ENCODE results near the gene CCDC91.
"Not testable (repeated sequence)": the region's sequence is repeated elsewhere in the genome, so short reads cannot be mapped to it uniquely, and the experiment has no call there.

CCDC91 gene

GRCh38 chr12:28242129-28242495 is 51.9 kb downstream of the CCDC91 start:
- no peaks in the 10 kb centered on the region for H3K36me3 Mint-ChIP-seq (ENCODE audit: insufficient read depth)
- H3K4me3 Mint-ChIP-seq: no peak overlapping the region
- no peak overlapping the region for H3K27ac Mint-ChIP-seq (ENCODE audit: low read depth)
- ATAC-seq (replicated peaks; ENCODE audit: extremely low read depth, poor library complexity, severe bottlenecking): no peak
- H3K27me3 Mint-ChIP-seq: no peaks in the 10 kb centered on the region
- H3K4me1 Mint-ChIP-seq: peaks cover 22% of the 10 kb centered on the region
- no peaks in the 10 kb centered on the region for H3K9me3 Mint-ChIP-seq
- no peak for DNase-seq (ENCODE audit: low spot score in 2 of 2)

GRCh38 chr12:28242496-28243309 is 52.4 kb downstream of the CCDC91 start:
- no peak for DNase-seq (ENCODE audit: low spot score in 2 of 2)
- ATAC-seq (replicated peaks; ENCODE audit: extremely low read depth, poor library complexity, severe bottlenecking): no peak
- no peaks in the 10 kb centered on the region for H3K36me3 Mint-ChIP-seq (ENCODE audit: insufficient read depth)
- no peaks in the 10 kb centered on the region for H3K27me3 Mint-ChIP-seq
- H3K4me1 Mint-ChIP-seq: peaks cover 28% of the 10 kb centered on the region
- H3K27ac Mint-ChIP-seq (ENCODE audit: low read depth): no peak overlapping the region
- H3K4me3 Mint-ChIP-seq: no peak overlapping the region
- H3K9me3 Mint-ChIP-seq: no peaks in the 10 kb centered on the region

- Mint-ChIP-seq H3K27ac (ENCODE audit: low read depth) (no peak overlapping the region), H3K9me3 (no peaks in the 10 kb centered on the region), H3K27me3 (no peaks in the 10 kb centered on the region), H3K36me3 (ENCODE audit: insufficient read depth) (no peaks in the 10 kb centered on the region), H3K4me1 (peaks cover 34% of the 10 kb centered on the region), H3K4me3 (no peak overlapping the region)
- no peak for DNase-seq (ENCODE audit: low spot score in 2 of 2)
- no peak for ATAC-seq (replicated peaks; ENCODE audit: extremely low read depth, poor library complexity, severe bottlenecking)
Observed at GRCh38 chr12:28243310-28243633, 53.0 kb downstream of the CCDC91 start.

- no peak for ATAC-seq (replicated peaks; ENCODE audit: extremely low read depth, poor library complexity, severe bottlenecking)
- H3K4me1 Mint-ChIP-seq: peaks cover 67% of the 10 kb centered on the region
Observed at GRCh38 chr12:28247806-28248205, 57.5 kb downstream of the CCDC91 start.

GRCh38 chr12:28248555-28249145 is 58.4 kb downstream of the CCDC91 start:
- Mint-ChIP-seq H3K27ac (ENCODE audit: low read depth) (peak overlapping the region; percentile 54), H3K4me1 (peaks cover 71% of the 10 kb centered on the region), H3K27me3 (no peaks in the 10 kb centered on the region), H3K36me3 (ENCODE audit: insufficient read depth) (no peaks in the 10 kb centered on the region), H3K9me3 (no peaks in the 10 kb centered on the region), H3K4me3 (peak overlapping the region; percentile 6)
- ATAC-seq (replicated peaks; ENCODE audit: extremely low read depth, poor library complexity, severe bottlenecking) (peak; percentile 31), DNase-seq (ENCODE audit: low spot score in 2 of 2) (no peak)

More at GRCh38 chr12:28247806-28248205, 57.5 kb downstream of the CCDC91 start:
- Mint-ChIP-seq H3K36me3 (ENCODE audit: insufficient read depth) (no peaks in the 10 kb centered on the region), H3K27ac (ENCODE audit: low read depth) (peak overlapping the region; percentile 54), H3K9me3 (no peaks in the 10 kb centered on the region), H3K27me3 (no peaks in the 10 kb centered on the region), H3K4me3 (no peak overlapping the region)
- DNase-seq (ENCODE audit: low spot score in 2 of 2): no peak

- ATAC-seq (replicated peaks; ENCODE audit: extremely low read depth, poor library complexity, severe bottlenecking): peak; percentile 86
- peaks cover 54% of the 10 kb centered on the region for H3K4me1 Mint-ChIP-seq
- peak in 1 of 2 donors; percentile 13 for DNase-seq (ENCODE audit: low spot score in 2 of 2)
- H3K9me3 Mint-ChIP-seq: no peaks in the 10 kb centered on the region
- peak overlapping the region; percentile 87 for H3K27ac Mint-ChIP-seq (ENCODE audit: low read depth)
- no peaks in the 10 kb centered on the region for H3K27me3 Mint-ChIP-seq
- H3K4me3 Mint-ChIP-seq: peak overlapping the region; percentile 76
- H3K36me3 Mint-ChIP-seq (ENCODE audit: insufficient read depth): peaks cover 3% of the 10 kb centered on the region
Observed at GRCh38 chr12:28253161-28253641, 62.9 kb downstream of the CCDC91 start.

- ATAC-seq (replicated peaks; ENCODE audit: extremely low read depth, poor library complexity, severe bottlenecking) (no peak), DNase-seq (ENCODE audit: low spot score in 2 of 2) (no peak)
- H3K27ac Mint-ChIP-seq (ENCODE audit: low read depth): no peak overlapping the region
- no peak overlapping the region for H3K4me3 Mint-ChIP-seq
- H3K27me3 Mint-ChIP-seq: no peaks in the 10 kb centered on the region
- H3K36me3 Mint-ChIP-seq (ENCODE audit: insufficient read depth): peaks cover 12% of the 10 kb centered on the region
- H3K4me1 Mint-ChIP-seq: peaks cover 17% of the 10 kb centered on the region
- no peaks in the 10 kb centered on the region for H3K9me3 Mint-ChIP-seq
Observed at GRCh38 chr12:28257411-28257810, 67.2 kb downstream of the CCDC91 start.

GRCh38 chr12:28258998-28259397 is 68.7 kb downstream of the CCDC91 start:
- peaks cover 12% of the 10 kb centered on the region for H3K36me3 Mint-ChIP-seq (ENCODE audit: insufficient read depth)
- H3K9me3 Mint-ChIP-seq: no peaks in the 10 kb centered on the region
- no peak overlapping the region for H3K27ac Mint-ChIP-seq (ENCODE audit: low read depth)
- H3K4me1 Mint-ChIP-seq: peaks cover under 1% of the 10 kb centered on the region
- no peak overlapping the region for H3K4me3 Mint-ChIP-seq
- no peaks in the 10 kb centered on the region for H3K27me3 Mint-ChIP-seq
- DNase-seq (ENCODE audit: low spot score in 2 of 2) (no peak), ATAC-seq (replicated peaks; ENCODE audit: extremely low read depth, poor library complexity, severe bottlenecking) (no peak)

- ATAC-seq (replicated peaks; ENCODE audit: extremely low read depth, poor library complexity, severe bottlenecking) (no peak), DNase-seq (ENCODE audit: low spot score in 2 of 2) (no peak)
Observed at GRCh38 chr12:28265435-28266042, 75.3 kb downstream of the CCDC91 start.

GRCh38 chr12:28267920-28268607 is 77.8 kb downstream of the CCDC91 start:
- not testable (repeated sequence) for H3K36me3 Mint-ChIP-seq (ENCODE audit: insufficient read depth); H3K27me3 Mint-ChIP-seq; H3K4me3 Mint-ChIP-seq; ATAC-seq (replicated peaks; ENCODE audit: extremely low read depth, poor library complexity, severe bottlenecking); H3K27ac Mint-ChIP-seq (ENCODE audit: low read depth); DNase-seq (ENCODE audit: low spot score in 2 of 2); H3K4me1 Mint-ChIP-seq
- H3K9me3 Mint-ChIP-seq: peaks cover 12% of the 10 kb centered on the region

More at GRCh38 chr12:28265435-28266042, 75.3 kb downstream of the CCDC91 start:
- H3K9me3 Mint-ChIP-seq: peaks cover 6% of the 10 kb centered on the region
- peaks cover 4% of the 10 kb centered on the region for H3K36me3 Mint-ChIP-seq (ENCODE audit: insufficient read depth)
- H3K4me1 Mint-ChIP-seq: no peaks in the 10 kb centered on the region
- no peak overlapping the region for H3K27ac Mint-ChIP-seq (ENCODE audit: low read depth)
- H3K27me3 Mint-ChIP-seq: no peaks in the 10 kb centered on the region
- H3K4me3 Mint-ChIP-seq: no peak overlapping the region

GRCh38 chr12:28268608-28269229 is 78.5 kb downstream of the CCDC91 start:
- ATAC-seq (replicated peaks; ENCODE audit: extremely low read depth, poor library complexity, severe bottlenecking) (no peak), DNase-seq (ENCODE audit: low spot score in 2 of 2) (no peak)
- Mint-ChIP-seq H3K27ac (ENCODE audit: low read depth) (no peak overlapping the region), H3K36me3 (ENCODE audit: insufficient read depth) (peaks cover 2% of the 10 kb centered on the region), H3K4me3 (no peak overlapping the region), H3K4me1 (no peaks in the 10 kb centered on the region), H3K27me3 (no peaks in the 10 kb centered on the region), H3K9me3 (peaks cover 12% of the 10 kb centered on the region)

GRCh38 chr12:28269851-28270250 is 79.6 kb downstream of the CCDC91 start:
- Mint-ChIP-seq H3K9me3 (peaks cover 12% of the 10 kb centered on the region), H3K27me3 (no peaks in the 10 kb centered on the region), H3K36me3 (ENCODE audit: insufficient read depth) (peaks cover 2% of the 10 kb centered on the region), H3K4me1 (peaks cover 8% of the 10 kb centered on the region), H3K4me3 (no peak overlapping the region), H3K27ac (ENCODE audit: low read depth) (no peak overlapping the region)
- DNase-seq (ENCODE audit: low spot score in 2 of 2) (no peak), ATAC-seq (replicated peaks; ENCODE audit: extremely low read depth, poor library complexity, severe bottlenecking) (no peak)
